HG02642 (cell line): Measurements from ENCODE around the gene MFSD1.

Experiments used
- ATAC-seq: cut with Tn5 transposase; IDR thresholded peaks from one replicate; pipeline ENCODE4 v1.9.1; 2021; ENCODE audit warnings: mild to moderate bottlenecking; ENCODE audit not compliant: unreplicated experiment, poor library complexity

Gene MFSD1

DNA sequence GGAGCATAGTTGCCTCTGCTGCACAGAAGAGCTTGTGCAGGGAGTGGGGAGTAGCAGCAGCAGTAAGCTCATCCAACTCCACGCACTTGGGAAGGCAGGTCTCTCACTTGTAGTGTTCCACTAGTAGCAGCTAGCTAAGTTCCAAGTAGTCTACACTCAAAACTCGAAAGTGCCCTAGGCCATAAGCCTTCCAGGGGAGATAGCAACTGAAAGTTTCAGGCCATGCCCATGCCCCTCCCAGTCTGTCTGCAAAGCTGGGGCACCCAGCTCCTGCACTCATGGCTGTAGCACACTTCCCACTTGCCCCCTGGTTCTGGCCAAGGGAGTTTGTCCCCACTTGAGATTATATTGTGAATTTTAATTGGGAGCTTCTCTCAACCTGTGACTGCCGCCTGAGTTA lies 57.5 kb downstream of the MFSD1 start:
- ATAC-seq, result no peak

GRCh38 chr3:158863247-158863646 lies 61.4 kb downstream of the MFSD1 start:
- no peak for ATAC-seq

- no peak for ATAC-seq
These were observed 62.6 kb downstream of the MFSD1 start for GRCh38 chr3:158864492-158864891.

DNA sequence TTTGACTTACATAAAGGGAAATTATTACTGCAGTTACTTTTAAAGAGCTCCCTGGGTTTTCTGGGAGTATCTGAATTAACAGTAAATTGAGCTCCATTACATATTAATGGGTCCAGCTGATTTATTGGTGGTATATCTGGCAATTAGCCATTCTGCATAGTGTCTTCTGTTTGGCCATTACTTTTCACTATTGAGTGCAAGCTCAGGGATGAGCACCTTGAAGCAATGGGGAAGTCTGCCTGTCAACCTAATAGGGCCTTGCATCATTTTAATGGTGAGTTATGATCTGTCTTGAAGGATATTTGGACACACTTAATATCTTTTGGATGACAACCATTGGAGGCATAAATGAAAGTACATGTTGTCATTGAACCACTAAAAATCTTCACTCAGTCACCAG lies 73.8 kb downstream of the MFSD1 start:
- ATAC-seq, result no peak
